Parathyroid adenoma (tissue), 2 donors: ENCODE measurements around the gene TIMM10B.

Experiments
- H2AFZ ChIP-seq: fragments of 300-600 bp; sonication (generic); one replicate; pipeline ENCODE4 v1.7.0; 2017; ENCODE audit warnings: antibody characterized with exemption, mild to moderate bottlenecking
- H3K27ac ChIP-seq: fragments of 300-600 bp; sonication (generic); one replicate; pipeline ENCODE4 v1.7.0; 2017
- H3K27me3 ChIP-seq: fragments of 300-600 bp; sonication (generic); one replicate; pipeline ENCODE4 v1.7.0; 2017; ENCODE audit warnings: low read length; ENCODE audit not compliant: control insufficient read depth, insufficient read depth
- H3K36me3 ChIP-seq: fragments of 300-600 bp; sonication (generic); one replicate; pipeline ENCODE4 v1.7.0; 2017; ENCODE audit warnings: low read length; ENCODE audit not compliant: control insufficient read depth, insufficient read depth
- H3K4me1 ChIP-seq: fragments of 300-600 bp; sonication (generic); one replicate; pipeline ENCODE4 v1.7.0; 2017; ENCODE audit warnings: control low read depth
- H3K4me2 ChIP-seq: fragments of 300-600 bp; sonication (generic); one replicate; pipeline ENCODE4 v1.7.0; 2017; ENCODE audit warnings: low read length
- H3K4me3 ChIP-seq: fragments of 300-600 bp; sonication (generic); one replicate; pipeline ENCODE4 v1.7.0; 2017; ENCODE audit warnings: low read depth, low read length
- H3K79me2 ChIP-seq: fragments of 300-600 bp; sonication (generic); one replicate; pipeline ENCODE4 v1.7.0; 2017; ENCODE audit warnings: control low read depth
- H3K9ac ChIP-seq: fragments of 300-600 bp; sonication (generic); one replicate; pipeline ENCODE4 v1.7.0; 2017; ENCODE audit warnings: mild to moderate bottlenecking
- H3K9me3 ChIP-seq: fragments of 300-600 bp; sonication (generic); one replicate; pipeline ENCODE4 v1.7.0; 2017; ENCODE audit warnings: low read length; ENCODE audit not compliant: control insufficient read depth
- TF ChIP-seq, protein P1 (sequence below): fragments of 300-600 bp; sonication (generic); IDR thresholded peaks from one replicate; pipeline ENCODE4 v1.7.0; 2017; ENCODE audit warnings: antibody characterized with exemption, mild to moderate bottlenecking
- donor health status: primary hyperparathyroidism.

The TIMM10B gene

DNA sequence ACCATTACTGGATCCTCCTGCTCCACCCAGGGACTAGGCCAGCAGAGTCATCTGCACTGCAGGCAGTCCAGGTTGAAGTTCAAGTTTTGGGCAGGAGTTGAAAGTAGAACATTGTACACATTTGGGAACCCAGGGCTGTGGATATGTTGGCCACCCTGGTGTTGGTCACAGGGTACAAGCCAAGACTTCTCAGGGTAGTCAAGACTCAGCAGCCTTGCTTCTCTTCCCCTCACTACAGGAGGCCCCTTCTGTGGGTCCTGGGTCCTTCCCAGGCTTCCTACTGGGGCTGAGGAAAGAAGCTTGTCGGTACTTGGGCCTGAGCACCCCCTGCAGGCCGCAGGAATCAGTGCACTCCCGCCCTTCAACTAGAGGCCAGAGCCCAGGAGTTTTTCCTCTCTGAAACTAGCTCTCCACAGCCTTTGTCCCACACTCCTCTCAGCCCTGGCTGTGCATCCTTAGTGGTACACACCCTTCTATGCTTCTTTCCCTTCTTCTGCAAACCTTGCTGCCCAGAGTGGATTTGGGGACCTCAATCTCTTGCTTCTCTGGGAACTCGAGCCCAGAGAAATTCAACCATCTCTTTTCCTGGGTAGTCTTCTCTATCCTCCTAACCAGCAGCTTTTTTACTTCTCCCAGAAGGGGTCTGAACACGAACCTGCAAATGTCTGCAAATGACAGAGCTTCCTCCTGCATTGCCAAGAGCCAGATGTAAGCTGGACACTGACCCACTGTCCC is 37.9 kb upstream of the TIMM10B start:
- Histone ChIP-seq H2AFZ (no peak overlapping the region), H3K27me3 (no peaks in the 10 kb centered on the region), H3K27ac (no peak overlapping the region), H3K4me3 (no peak overlapping the region), H3K79me2 (no peaks in the 10 kb centered on the region), H3K9me3 (no peaks in the 10 kb centered on the region), H3K4me2 (no peak overlapping the region), H3K4me1 (no peaks in the 10 kb centered on the region), H3K36me3 (no peaks in the 10 kb centered on the region), H3K9ac (no peak overlapping the region)
- TF ChIP-seq, protein P1, sequence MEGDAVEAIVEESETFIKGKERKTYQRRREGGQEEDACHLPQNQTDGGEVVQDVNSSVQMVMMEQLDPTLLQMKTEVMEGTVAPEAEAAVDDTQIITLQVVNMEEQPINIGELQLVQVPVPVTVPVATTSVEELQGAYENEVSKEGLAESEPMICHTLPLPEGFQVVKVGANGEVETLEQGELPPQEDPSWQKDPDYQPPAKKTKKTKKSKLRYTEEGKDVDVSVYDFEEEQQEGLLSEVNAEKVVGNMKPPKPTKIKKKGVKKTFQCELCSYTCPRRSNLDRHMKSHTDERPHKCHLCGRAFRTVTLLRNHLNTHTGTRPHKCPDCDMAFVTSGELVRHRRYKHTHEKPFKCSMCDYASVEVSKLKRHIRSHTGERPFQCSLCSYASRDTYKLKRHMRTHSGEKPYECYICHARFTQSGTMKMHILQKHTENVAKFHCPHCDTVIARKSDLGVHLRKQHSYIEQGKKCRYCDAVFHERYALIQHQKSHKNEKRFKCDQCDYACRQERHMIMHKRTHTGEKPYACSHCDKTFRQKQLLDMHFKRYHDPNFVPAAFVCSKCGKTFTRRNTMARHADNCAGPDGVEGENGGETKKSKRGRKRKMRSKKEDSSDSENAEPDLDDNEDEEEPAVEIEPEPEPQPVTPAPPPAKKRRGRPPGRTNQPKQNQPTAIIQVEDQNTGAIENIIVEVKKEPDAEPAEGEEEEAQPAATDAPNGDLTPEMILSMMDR: peak; percentile 62

DNA sequence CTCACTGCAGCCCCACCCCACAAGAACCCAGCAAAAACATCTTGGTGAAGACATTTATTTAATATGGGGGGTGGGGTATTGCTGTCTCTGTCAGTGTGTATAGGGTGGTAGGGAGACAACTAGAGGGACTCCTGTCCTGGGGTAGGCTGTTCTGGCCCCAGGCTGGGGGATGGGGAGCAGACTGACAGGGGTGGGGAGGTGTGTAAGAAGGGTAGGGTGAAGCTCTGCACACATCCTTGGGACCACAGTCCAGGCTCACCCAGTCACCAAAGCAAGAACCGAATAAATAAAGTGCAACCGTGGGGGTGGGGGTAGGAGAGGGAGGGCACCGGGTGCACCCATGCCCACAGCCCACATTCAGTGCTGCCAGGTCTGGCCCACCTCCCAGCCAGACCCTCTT is 32.7 kb upstream of the TIMM10B start:
- no peaks in the 10 kb centered on the region for H3K27me3 ChIP-seq
- no peaks in the 10 kb centered on the region for H3K9me3 ChIP-seq
- TF ChIP-seq, protein P1: no peak
- H3K4me3 ChIP-seq: no peak overlapping the region
- H3K4me2 ChIP-seq: no peak overlapping the region
- no peak overlapping the region for H3K9ac ChIP-seq
- no peaks in the 10 kb centered on the region for H3K79me2 ChIP-seq
- no peak overlapping the region for H2AFZ ChIP-seq
- H3K4me1 ChIP-seq: no peaks in the 10 kb centered on the region
- no peaks in the 10 kb centered on the region for H3K36me3 ChIP-seq
- no peak overlapping the region for H3K27ac ChIP-seq

DNA sequence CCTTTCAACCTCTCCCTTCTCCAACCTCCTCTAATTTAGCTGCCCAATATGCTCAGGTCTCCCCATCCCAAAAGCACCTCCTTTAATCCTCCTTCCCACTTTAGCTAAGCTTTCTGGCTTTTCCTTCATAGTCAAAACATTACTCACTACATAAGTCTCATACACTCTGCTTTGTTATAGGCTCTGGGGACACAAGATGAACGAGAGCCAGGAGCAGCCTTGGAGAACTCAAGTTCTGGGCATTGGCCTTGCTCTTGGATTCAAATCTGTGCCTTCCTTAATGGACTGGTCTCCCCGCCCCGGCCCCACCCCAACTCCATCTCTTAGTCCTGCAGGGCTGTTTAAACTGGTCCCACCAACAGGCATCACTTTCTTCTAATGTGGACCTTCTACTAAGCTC is 29.1 kb upstream of the TIMM10B start:
- H3K4me1 ChIP-seq: no peaks in the 10 kb centered on the region
- no peak overlapping the region for H3K27ac ChIP-seq
- no peaks in the 10 kb centered on the region for H3K9me3 ChIP-seq
- H3K9ac ChIP-seq: no peak overlapping the region
- no peaks in the 10 kb centered on the region for H3K27me3 ChIP-seq
- TF ChIP-seq, protein P1: no peak
- no peaks in the 10 kb centered on the region for H3K36me3 ChIP-seq
- no peak overlapping the region for H3K4me2 ChIP-seq
- H3K4me3 ChIP-seq: no peak overlapping the region
- no peak overlapping the region for H2AFZ ChIP-seq
- no peaks in the 10 kb centered on the region for H3K79me2 ChIP-seq

DNA sequence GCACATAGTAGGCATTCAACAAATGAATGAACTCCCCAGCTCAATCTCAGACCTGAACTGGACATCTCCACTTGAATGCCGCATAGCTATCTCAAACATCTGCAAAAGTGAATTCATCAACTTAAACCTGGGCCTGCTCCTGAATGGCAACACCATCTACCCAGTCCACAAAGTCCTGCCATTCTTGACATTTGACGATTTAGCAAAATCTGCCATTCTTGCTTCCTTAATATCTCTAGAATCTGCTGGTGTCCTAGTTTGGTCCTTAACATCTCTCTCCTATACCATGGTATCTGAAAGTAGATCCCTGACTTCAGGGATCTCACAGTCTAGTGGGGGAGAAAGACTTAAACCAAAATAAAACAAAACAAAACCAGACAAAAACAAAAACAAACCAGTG is 28.1 kb upstream of the TIMM10B start:
- TF ChIP-seq, protein P1: no peak
- no peak overlapping the region for H2AFZ ChIP-seq

DNA sequence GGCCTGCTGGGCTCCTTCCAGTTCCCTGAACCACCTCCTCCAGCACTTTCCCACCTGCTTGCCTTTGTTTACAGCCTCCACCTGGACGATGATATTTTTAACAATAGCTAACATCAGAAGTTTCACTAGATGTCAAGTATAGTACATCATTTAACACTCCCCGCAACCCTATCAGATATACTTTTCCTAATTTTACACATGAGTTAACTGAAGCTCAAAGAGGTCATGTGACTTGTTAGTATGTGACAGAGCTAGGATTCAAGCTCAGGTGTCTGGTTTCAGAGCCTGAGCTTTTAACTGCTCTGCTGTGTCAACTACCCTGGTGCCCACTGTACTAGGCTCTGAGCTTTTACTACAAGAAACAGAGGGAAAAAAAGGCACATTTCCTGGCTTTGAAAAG is 26.2 kb upstream of the TIMM10B start:
- no peak overlapping the region for H3K27ac ChIP-seq
- no peak overlapping the region for H2AFZ ChIP-seq
- no peaks in the 10 kb centered on the region for H3K36me3 ChIP-seq
- H3K27me3 ChIP-seq: no peaks in the 10 kb centered on the region
- H3K9ac ChIP-seq: no peak overlapping the region
- H3K9me3 ChIP-seq: no peaks in the 10 kb centered on the region
- TF ChIP-seq, protein P1: no peak
- H3K79me2 ChIP-seq: no peaks in the 10 kb centered on the region
- H3K4me2 ChIP-seq: no peak overlapping the region
- H3K4me1 ChIP-seq: no peaks in the 10 kb centered on the region
- H3K4me3 ChIP-seq: no peak overlapping the region

More for the DNA sequence above, 28.1 kb upstream of the TIMM10B start:
- no peaks in the 10 kb centered on the region for H3K9me3 ChIP-seq
- no peak overlapping the region for H3K4me2 ChIP-seq
- no peaks in the 10 kb centered on the region for H3K27me3 ChIP-seq
- no peaks in the 10 kb centered on the region for H3K36me3 ChIP-seq
- no peak overlapping the region for H3K4me3 ChIP-seq
- no peaks in the 10 kb centered on the region for H3K79me2 ChIP-seq
- no peak overlapping the region for H3K9ac ChIP-seq
- no peaks in the 10 kb centered on the region for H3K4me1 ChIP-seq
- H3K27ac ChIP-seq: no peak overlapping the region
